Muscle layer of duodenum (tissue), 2 donors: ENCODE results near the gene GALK2.

Experiments
- H3K27ac ChIP-seq: one replicate; pipeline ENCODE4 v1.7.0; 2013; ENCODE audit warnings: mild to moderate bottlenecking, low read length
- H3K27me3 ChIP-seq: one replicate; pipeline ENCODE4 v1.7.0; 2013; ENCODE audit warnings: low read depth, mild to moderate bottlenecking, control low read depth, low read length
- H3K36me3 ChIP-seq, 2 donors: one replicate each; pipeline ENCODE4 v1.7.0; 2013; ENCODE audit warnings: low read length in 2 of 2, control low read depth in 1 of 2, mild to moderate bottlenecking in 1 of 2; ENCODE audit not compliant: insufficient read depth in 2 of 2, control insufficient read depth in 1 of 2
- H3K4me1 ChIP-seq, 2 donors: one replicate each; pipeline ENCODE4 v1.7.0; 2013; ENCODE audit warnings: low read length in 2 of 2, mild to moderate bottlenecking in 2 of 2, control low read depth in 1 of 2, moderate library complexity in 1 of 2; ENCODE audit not compliant: insufficient read depth in 2 of 2, control insufficient read depth in 1 of 2
- H3K4me3 ChIP-seq, 2 donors: one replicate each; pipeline ENCODE4 v1.7.0; 2013; ENCODE audit warnings: low read length in 2 of 2, low read depth in 1 of 2, mild to moderate bottlenecking in 1 of 2
- H3K9me3 ChIP-seq, 2 donors: one replicate each; pipeline ENCODE4 v1.7.0; 2013; ENCODE audit warnings: low read length in 2 of 2, control low read depth in 1 of 2, mild to moderate bottlenecking in 1 of 2; ENCODE audit not compliant: control insufficient read depth in 1 of 2
- donor health status: healthy.

GALK2 gene

GRCh38 chr15:49361370-49361769 is 191.3 kb downstream of the GALK2 start:
- no peak overlapping the region for H3K4me3 ChIP-seq
- H3K27ac ChIP-seq = no peak overlapping the region
- H3K4me1 ChIP-seq = no peaks in the 10 kb centered on the region
- H3K27me3 ChIP-seq = no peaks in the 10 kb centered on the region
- no peaks in the 10 kb centered on the region for H3K9me3 ChIP-seq
- no peaks in the 10 kb centered on the region for H3K36me3 ChIP-seq

- Histone ChIP-seq H3K36me3 (no peaks in the 10 kb centered on the region), H3K27ac (no peak overlapping the region), H3K27me3 (no peaks in the 10 kb centered on the region), H3K4me1 (no peaks in the 10 kb centered on the region), H3K4me3 (no peak overlapping the region), H3K9me3 (peaks cover 0 to 3% of the 10 kb centered on the region in 2 donors)
Observed at GRCh38 chr15:49366496-49366895, 196.4 kb downstream of the GALK2 start.

- H3K27me3 ChIP-seq = no peaks in the 10 kb centered on the region
- no peaks in the 10 kb centered on the region for H3K36me3 ChIP-seq
- H3K9me3 ChIP-seq = peaks cover 0 to 3% of the 10 kb centered on the region in 2 donors
Observed at GRCh38 chr15:49370782-49371181, 200.7 kb downstream of the GALK2 start.

GRCh38 chr15:49372366-49372765 is 202.3 kb downstream of the GALK2 start:
- H3K36me3 ChIP-seq = no peaks in the 10 kb centered on the region
- no peaks in the 10 kb centered on the region for H3K4me1 ChIP-seq
- no peak overlapping the region for H3K4me3 ChIP-seq
- no peak overlapping the region for H3K27ac ChIP-seq
- H3K9me3 ChIP-seq = peaks cover 0 to 3% of the 10 kb centered on the region in 2 donors
- no peaks in the 10 kb centered on the region for H3K27me3 ChIP-seq

More at GRCh38 chr15:49370782-49371181, 200.7 kb downstream of the GALK2 start:
- no peak overlapping the region for H3K27ac ChIP-seq
- no peaks in the 10 kb centered on the region for H3K4me1 ChIP-seq
- H3K4me3 ChIP-seq = no peak overlapping the region

- Histone ChIP-seq H3K4me3 (no peak overlapping the region), H3K27ac (no peak overlapping the region), H3K4me1 (no peaks in the 10 kb centered on the region), H3K9me3 (no peaks in the 10 kb centered on the region), H3K27me3 (no peaks in the 10 kb centered on the region), H3K36me3 (no peaks in the 10 kb centered on the region)
Observed at GRCh38 chr15:49379996-49380395, 209.9 kb downstream of the GALK2 start.

- H3K9me3 ChIP-seq = no peaks in the 10 kb centered on the region
- no peak overlapping the region for H3K4me3 ChIP-seq
- no peaks in the 10 kb centered on the region for H3K4me1 ChIP-seq
- H3K27ac ChIP-seq = no peak overlapping the region
- H3K27me3 ChIP-seq = no peaks in the 10 kb centered on the region
- no peaks in the 10 kb centered on the region for H3K36me3 ChIP-seq
Observed at GRCh38 chr15:49380912-49381311, 210.9 kb downstream of the GALK2 start.
